Esophagus squamous epithelium (tissue), 4 donors: ENCODE measurements around the gene TSC2.
A peak's percentile ranks its signal among the peaks of the same experiment; 100 is the strongest.

Experiments
- POLR2A ChIP-seq, 4 donors: fragments of 450-650 bp; IDR thresholded peaks; one replicate each; pipeline ENCODE4 v1.6.1; 2017; ENCODE audit warnings: antibody characterized with exemption in 4 of 4, mild to moderate bottlenecking in 4 of 4, moderate library complexity in 3 of 4
- TF ChIP-seq, protein P1 (sequence below), 6 experiments: fragments of 450-650 bp in 4 of 6; fragments of 200-600 bp in 2 of 6; sonication (generic) in 2 of 6; IDR thresholded peaks; one replicate each; pipeline ENCODE4 v1.5.1; 2016 to 2019; ENCODE audit warnings: antibody characterized with exemption in 6 of 6, mild to moderate bottlenecking in 4 of 6, moderate library complexity in 4 of 6

DNA sequence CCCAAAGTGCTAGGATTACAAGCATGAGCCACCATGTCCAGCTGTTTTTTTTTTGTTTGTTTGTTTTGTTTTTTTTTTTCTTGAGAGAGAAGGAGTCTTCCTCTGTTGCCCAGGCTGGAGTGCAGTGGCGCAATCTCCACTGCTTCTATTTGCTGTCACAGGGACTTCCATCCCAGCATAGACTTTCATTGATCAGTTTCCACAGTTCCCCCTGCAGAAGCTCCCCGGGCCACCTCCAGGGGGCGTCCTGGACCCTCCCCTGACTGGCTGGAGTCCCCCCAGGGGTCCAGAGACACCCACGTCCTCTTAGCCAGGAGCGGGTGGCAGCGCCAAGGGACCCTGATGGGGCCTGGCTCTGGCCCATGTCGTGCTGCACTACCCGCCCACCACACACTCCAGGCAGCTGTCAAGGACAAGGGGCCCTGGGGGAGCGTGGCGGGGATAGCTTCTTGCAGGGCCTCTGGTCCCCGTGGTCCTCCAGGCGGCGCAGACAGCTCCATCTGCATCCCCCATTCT lies 31.3 kb upstream of the TSC2 start:
- TF ChIP-seq, protein P1, sequence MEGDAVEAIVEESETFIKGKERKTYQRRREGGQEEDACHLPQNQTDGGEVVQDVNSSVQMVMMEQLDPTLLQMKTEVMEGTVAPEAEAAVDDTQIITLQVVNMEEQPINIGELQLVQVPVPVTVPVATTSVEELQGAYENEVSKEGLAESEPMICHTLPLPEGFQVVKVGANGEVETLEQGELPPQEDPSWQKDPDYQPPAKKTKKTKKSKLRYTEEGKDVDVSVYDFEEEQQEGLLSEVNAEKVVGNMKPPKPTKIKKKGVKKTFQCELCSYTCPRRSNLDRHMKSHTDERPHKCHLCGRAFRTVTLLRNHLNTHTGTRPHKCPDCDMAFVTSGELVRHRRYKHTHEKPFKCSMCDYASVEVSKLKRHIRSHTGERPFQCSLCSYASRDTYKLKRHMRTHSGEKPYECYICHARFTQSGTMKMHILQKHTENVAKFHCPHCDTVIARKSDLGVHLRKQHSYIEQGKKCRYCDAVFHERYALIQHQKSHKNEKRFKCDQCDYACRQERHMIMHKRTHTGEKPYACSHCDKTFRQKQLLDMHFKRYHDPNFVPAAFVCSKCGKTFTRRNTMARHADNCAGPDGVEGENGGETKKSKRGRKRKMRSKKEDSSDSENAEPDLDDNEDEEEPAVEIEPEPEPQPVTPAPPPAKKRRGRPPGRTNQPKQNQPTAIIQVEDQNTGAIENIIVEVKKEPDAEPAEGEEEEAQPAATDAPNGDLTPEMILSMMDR (IDR thresholded peaks at IDR 0.05), result peak in 2 of 6 experiments; percentile 17 to 20
- TF ChIP-seq POLR2A (IDR thresholded peaks at IDR 0.05), result no peak
